Measurements from ENCODE around the gene OVOL2.
A peak's percentile ranks its signal among the peaks of the same experiment; 100 is the strongest.
"Not testable (repeated sequence)": the region's sequence is repeated elsewhere in the genome, so short reads cannot be mapped to it uniquely, and the experiment has no call there.

OVOL2 gene

DNA sequence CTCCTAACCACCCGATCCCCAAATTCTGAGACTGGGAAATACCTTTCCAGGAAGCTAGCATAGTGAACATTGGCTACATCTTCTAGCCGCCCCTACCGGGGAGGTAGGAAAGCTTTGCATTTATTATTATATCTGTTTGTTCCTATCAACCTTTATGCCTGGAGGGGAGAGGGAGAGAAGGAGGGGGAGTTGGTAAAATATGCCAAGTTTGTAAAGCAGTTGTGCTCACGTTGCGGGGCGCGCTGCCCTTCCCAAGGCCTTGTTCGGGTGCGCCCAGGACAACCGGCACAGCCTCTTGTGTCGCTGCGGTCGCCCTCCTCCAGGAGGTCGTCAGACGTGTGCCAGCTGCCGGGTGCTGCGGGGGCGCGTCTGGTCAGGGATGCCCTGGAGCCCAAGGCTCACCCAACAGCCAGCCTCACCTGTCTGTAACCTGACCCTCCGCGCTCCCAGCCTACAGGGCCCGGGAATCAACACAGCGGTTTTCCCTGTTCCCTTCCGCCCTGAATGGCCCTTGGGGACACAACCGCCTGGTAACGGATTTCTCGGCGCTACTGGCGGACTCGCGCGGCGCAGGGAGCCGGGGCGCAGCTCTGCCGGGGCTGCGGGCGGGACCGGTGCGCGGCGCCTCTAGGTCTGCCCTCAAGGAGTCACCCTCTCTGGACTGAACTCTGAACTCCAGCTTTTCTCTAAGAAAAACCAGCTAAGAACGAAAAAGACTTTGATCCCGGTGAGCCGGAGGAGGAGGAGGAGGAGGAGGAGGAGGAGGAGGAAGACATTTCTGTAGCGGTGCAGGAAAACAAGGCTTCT lies 1.1 kb upstream of the OVOL2 start:
- no peak for FAIRE-seq
- DNase-seq (ENCODE audit: insufficient read length, low spot score), result no peak

DNA sequence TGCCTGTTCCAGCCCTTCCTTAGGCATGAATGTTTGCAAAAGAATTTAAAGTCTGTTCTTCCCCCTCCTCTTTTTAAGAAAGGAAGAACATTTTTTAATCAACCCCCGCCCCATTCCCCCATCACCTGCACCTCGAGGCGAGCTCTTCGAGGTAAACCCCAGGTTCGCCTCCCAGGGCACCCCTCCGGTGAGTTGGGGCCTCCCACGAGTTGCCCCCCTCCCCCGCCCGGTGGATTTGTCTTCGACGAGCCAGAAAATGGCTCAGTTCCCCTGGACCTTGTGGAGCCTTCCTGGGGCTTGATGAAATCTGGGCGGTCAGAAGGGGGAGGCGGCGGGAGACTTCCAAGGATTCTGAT lies 256 bp upstream of the OVOL2 start:
- FAIRE-seq, result no peak

DNA sequence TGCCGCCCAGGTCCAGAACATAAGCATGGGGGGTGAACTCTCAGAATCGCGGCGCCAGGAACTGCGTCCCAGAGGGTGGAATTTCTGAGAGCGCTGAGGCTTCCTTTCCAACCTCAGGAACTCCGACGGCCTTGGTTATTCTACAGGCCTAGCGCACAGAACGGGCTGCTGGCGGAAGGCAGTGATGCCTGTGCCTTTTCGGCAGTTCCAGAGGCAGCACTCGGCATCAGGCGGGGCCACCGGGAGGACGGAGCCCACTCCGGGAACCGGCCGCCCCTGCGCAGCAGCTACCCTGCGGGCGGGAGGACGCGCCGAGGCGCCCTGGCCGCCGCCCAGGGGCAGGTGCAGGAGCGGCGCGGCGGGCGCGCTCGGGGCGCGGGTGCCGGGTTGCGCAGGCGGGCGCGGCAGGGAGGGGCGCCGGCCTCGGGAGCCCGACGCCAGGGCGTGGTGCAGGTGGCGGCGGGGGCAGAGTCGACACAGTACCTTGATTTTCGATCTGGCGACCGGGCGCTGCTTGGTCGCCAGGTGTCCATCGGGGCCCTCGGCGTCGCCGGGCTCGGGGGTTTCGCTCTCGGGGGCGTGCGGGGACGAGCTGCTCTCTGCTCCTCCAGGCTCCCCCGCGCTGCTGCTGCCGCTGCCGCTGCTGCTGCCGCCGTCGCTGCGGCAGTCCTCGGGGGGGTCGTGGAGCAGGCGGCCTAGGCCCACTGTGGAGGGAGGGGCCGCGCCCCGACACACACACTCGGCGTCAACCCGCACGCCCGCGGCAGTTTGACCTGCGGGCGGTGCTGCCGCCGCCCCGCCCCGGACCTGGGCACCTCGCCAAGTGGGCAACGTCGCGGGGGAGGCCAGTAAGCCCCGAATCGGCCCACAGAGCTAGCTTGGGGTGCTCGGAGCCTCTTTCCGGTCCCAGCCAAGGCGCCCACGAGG lies 1.3 kb downstream of the OVOL2 start:
- FAIRE-seq, result no peak
- DNase-seq (ENCODE audit: insufficient read length, low spot score), result peak; percentile 18

More for the DNA sequence above, 256 bp upstream of the OVOL2 start:
- no peak for DNase-seq (ENCODE audit: insufficient read length, low spot score)

DNA sequence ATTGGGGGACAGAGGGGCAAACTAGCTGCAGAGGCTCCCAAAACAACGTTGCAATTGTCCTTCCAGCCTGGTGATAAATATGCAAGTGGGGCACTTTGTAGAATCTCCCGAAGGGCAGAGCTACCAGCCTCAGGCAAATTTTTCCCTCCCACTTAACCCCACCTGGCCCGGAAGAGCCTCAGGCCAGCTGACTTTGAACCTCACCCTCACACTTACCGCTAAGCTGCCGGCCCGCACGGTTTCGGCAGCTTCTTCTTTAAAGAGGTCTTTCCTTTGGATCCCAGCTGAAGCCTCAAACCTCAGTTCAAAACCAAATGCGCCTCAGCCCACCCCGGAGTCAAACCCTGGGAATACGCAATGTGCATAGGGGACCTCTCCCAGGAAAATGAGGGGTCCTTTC lies 2.5 kb downstream of the OVOL2 start:
- peak; percentile 15 for DNase-seq (ENCODE audit: insufficient read length, low spot score)
- no peak for FAIRE-seq

DNA sequence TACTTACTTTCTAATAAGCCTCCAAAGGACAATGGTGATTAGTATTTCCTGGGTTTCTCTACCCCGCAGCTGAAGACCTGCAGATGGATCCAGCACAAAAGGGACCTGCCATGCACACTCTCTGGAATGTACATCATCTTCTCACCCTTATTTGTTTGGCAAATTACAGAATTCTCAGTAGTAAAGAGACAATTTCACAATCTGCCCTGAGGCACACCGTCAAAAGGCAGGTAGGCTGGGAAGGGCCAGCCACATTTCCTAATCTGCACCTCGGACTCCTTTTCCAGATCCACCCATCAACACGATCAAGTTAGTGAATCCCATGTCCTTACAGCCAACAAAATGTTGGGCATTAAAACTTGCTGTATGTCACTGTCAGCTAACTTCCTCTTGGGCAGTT lies 4.9 kb downstream of the OVOL2 start:
- DNase-seq (ENCODE audit: insufficient read length, low spot score) (no peak), FAIRE-seq (no peak)

DNA sequence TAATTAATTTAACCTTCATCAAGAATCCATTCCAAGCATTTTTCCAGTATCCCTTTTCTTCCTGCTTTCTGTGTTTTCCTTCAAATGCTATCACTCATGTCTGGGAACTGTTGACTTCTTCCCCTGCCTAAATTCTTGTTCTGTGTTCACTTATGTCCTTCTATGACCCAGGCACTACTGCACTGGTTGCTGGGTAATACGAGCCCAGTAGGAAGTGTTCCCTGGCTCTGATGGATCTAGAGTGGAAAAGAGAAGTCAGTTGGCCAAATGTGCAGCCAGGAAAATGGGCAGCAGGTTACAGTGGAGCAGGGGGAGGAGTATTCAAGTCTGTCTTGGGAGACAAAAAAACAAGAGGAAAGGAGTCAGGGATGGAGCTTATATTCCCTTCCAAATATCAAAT lies 7.1 kb downstream of the OVOL2 start:
- DNase-seq (ENCODE audit: insufficient read length, low spot score), result no peak
- no peak for FAIRE-seq

DNA sequence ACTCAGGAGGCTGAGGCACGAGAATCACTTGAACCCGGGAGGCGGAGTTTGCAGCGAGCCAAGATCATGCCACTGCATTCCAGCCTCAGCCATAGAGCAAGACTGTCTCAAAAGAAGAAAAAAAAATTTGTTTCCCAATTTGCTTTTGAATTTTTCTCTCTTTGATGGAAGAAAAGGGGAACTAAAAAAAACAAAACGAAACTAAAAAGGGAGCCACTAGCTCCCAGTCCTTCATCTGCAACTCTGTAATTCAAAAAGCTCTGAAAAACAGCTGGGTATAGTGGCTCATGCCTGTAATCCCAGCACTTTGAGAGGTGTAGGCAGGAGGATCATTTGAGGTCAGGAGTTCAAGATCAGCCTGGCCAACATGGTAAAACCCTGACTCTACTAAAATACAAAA lies 9.5 kb downstream of the OVOL2 start:
- DNase-seq (ENCODE audit: insufficient read length, low spot score), result no peak
- FAIRE-seq, result no peak

DNA sequence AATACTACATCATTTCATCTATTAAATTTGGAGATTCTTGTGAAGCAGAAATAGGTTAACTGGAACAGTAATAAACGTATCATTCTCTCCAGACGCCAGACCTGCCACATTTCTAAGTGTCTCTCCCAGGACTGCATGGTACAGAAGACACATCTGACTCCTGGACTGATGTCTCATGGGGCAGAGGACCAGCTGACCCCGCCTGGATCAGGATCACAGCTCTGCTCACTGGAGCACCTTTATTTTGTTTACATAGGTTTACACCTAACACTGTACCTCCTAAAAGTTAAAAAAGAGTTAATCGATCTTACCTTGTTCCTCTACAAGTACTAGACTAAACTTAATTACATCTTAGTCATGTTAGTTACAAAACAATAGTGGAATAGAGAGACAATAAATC lies 11.2 kb downstream of the OVOL2 start:
- FAIRE-seq, result no peak
- DNase-seq (ENCODE audit: insufficient read length, low spot score), result no peak

DNA sequence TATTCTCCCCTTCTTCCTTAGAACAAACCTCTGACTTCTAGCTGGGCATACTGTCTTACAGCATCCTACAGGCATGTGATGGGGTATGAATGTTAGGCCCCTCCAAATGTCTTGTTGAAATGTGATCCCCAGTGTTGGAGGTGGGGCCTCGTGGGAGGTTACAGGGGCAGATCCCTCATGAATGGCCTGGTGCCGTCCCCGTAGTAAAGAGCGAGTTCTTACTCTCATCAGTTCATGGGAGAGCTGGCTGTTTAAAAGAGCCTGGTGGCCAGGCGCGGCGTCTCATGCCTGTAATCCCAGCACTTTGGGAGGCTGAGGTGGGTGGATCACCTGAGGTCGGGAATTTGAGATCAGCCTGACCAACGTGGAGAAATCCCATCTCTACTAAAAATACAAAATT lies 15.5 kb downstream of the OVOL2 start:
- FAIRE-seq, result no peak
- no peak for DNase-seq (ENCODE audit: insufficient read length, low spot score)

DNA sequence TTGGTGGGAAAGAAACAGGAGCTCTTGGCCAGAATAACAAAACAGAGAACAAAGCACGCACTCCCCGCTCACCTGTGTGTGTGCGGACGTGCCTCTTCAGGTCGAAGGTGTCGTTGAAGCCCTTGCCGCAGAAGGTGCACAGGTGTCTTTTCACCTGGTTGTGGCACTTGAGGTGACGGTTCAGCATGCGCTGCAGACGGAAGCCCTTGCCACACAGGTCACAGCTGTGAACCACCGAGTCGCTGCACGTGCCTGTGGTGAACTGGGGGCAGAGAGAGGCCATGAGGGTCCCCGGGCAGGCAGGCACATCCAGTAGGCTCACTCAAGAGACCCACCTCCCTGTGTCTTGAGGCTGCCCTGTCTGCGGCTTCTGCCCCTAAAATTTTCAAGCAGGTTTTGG lies 16.3 kb downstream of the OVOL2 start:
- no peak for FAIRE-seq
- no peak for DNase-seq (ENCODE audit: insufficient read length, low spot score)

DNA sequence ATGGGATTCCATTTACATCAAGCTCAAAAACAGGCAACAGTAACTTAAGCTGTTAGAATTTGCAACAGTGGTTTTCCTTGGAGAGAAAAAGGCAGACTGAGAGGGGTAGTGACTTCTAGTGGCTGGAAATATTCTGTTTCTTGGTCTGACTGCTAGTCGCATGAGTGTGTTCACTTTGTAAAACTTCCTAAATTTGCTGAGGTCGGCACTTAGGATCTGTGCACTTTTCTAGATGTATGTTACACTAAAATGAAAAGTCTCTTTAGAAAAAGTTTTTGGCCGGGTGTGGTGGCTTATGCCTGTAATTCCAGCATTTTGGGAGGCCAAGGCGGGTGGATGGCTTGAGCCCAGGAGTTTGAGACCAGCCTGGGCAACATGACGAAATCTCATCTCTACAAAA lies 18.7 kb downstream of the OVOL2 start:
- DNase-seq (ENCODE audit: insufficient read length, low spot score) (no peak), FAIRE-seq (no peak)

DNA sequence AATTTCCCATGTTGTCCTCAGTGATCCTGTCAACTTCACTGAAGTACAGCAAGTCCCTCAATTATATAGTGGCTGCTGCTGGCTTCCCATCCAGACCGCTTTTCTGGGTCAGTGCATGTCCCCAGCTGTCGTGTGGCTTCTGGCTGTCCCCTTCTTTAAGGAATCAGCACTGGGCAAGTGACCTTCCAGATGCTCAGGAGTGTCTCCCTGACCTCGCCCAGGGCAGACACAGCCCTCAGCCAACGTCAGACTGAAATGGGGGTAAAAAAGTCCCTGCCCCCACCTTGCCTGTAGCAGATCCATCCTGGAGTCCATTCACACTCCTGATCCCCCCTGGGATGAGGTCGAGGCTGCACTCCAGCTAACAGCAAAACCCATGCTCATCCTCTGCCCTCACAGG lies 23.7 kb downstream of the OVOL2 start:
- no peak for FAIRE-seq

DNA sequence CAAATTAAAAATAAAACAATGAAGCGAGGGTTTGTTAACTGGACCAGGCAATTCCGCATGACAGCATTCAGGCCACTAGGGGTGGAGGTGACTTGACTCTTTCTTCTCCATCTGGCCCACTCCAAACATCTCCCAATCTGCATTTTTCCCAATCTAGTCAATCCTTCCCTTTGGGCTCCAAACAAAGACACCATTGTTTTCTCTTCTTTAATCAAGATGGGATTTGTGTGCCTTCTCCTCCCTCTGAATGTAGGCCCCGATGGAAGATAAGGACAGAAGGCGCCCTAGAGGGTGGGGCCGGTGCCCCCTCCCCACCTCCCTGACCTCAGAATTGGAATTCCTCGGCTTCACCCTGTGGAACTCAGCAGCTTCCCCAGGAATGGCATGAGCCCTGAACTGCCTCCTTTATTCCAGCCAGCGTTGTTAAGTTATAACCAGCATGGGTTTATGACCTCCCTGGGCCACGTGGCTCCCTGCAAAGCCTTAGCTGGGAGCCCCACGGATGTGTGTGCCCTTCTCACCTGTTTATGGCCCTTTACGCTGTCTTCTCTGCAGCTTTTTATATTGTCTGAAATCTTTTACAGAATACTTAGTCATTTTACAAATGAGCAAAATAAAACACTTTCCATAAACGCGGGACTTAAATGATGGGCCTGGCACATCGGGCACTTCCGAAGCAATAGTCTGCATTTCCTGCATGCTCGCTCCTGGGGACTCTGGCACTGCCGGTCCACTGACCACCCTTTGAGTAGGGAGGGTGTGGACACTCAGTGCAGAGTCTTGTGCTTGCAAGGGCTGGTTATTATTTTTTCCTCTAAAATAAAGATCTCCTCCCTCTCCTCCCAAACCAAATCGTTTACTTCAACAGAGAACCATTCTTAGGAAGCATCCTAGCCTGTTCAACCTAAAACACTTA lies 24.5 kb downstream of the OVOL2 start:
- FAIRE-seq (no peak), DNase-seq (ENCODE audit: insufficient read length, low spot score) (no peak)

More for the DNA sequence above, 23.7 kb downstream of the OVOL2 start:
- DNase-seq (ENCODE audit: insufficient read length, low spot score), result no peak

DNA sequence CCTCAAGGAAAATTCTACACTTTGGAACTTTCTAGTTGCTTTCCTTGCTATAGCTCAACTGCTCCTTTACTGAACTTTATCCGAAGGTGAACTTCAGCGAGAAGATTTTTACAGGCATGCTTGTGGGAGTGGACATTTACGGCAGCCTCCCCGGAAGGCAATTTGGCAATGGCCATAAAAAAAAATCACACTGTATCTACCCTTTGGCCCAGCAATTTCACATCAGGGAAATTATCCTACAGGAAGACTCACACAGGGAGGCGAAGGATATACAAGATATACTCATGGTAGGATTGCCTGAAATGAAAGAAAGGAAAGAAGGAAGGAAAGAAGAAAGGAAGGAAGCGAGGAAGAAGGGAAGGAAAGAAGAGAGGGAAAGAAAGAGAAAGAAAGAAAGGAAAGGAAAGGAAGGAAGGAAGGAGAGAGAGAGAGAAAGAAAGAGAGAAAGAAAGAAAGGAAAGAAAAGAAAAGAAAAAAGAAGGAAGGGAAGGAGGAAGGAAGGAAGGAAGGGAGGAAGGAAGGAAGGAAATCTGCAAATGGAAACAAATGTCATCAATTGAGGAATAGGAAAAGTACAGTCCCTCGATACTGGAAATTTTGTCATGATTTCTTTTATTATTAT lies 25.7 kb downstream of the OVOL2 start:
- DNase-seq (ENCODE audit: insufficient read length, low spot score) (no peak), FAIRE-seq (no peak)

DNA sequence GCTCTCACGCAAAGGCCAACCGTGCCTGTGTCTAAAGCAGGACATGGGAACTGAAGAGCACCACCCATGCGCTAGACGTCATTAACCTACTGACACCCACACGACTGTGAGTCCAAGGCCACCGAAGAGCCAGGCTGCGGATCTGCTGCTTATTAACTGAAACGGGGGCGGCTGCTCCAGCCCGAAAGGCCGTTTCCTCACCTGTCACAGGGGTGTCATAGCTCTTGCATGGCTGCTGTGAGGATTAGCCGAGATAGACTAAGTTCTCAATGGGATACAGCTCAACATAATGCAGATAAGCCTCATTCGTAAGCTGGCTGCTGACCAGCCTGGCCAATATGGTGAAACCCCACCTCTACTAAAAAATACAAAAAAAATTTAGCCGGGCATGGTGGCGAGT lies 26.7 kb downstream of the OVOL2 start:
- DNase-seq (ENCODE audit: insufficient read length, low spot score) (no peak), FAIRE-seq (no peak)

DNA sequence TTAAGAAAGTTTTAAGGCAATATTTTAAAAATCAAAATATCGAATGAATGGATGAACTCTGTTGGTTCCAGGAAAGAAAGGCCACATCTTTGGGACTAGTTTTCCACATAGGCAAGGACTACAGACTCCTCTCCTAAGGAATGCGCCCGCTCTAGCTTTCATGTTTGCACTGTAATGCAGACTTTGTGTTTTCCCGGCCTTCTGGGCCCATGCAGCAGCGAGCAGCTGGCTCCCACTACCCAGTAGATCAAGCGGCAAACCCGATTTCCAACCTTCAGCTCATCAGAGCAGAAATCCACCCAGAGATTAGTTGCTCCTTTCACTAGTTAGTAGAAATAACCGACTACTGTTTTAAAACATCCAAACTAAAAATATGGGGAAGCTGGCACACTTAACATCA lies 27.7 kb downstream of the OVOL2 start:
- DNase-seq (ENCODE audit: insufficient read length, low spot score) (no peak), FAIRE-seq (no peak)

DNA sequence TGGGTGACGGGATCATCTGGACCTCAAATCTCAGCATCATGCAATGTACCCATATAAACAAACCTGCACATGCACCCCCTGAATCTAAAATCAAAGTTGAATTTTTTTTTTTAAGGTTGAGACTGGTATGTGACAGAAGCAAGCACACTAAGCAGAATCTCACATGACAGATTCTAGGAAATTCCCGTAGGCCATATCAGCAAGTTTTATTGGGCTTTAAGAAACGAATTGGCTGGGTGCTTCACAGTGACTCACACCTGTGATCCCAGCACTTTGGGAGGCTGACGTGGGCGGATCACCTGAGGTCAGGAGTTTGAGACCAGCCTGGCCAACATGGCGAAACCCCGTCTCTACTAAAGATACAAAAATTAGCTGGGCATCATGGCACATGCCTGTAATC lies 30.7 kb downstream of the OVOL2 start:
- FAIRE-seq; DNase-seq (ENCODE audit: insufficient read length, low spot score): not testable (repeated sequence)

DNA sequence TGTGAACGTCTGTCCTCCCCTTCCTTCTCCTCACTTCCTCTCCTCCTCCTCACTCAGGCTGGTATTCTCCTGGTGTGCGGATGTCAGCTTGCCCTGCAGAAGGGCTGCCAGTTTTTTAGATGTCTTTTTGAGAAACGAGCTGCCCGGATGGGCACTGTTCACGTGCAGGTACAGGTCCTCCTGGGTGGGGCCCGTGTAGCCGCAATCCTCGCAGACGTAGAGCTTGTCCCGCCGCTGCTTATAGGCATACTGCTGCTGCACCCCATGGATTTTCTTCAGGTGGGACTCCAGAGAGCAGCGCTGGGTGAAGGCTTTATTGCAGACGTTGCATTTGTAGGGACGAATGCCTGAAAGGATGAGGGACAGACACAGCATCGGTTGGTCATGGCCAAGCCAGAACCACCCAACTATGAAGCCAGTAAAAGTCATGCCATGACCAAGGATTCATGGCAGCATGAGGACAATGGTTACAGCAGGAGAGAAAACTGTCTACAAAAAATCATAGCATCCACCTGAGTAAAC lies 33.0 kb downstream of the OVOL2 start:
- FAIRE-seq, result no peak
- no peak for DNase-seq (ENCODE audit: insufficient read length, low spot score)

DNA sequence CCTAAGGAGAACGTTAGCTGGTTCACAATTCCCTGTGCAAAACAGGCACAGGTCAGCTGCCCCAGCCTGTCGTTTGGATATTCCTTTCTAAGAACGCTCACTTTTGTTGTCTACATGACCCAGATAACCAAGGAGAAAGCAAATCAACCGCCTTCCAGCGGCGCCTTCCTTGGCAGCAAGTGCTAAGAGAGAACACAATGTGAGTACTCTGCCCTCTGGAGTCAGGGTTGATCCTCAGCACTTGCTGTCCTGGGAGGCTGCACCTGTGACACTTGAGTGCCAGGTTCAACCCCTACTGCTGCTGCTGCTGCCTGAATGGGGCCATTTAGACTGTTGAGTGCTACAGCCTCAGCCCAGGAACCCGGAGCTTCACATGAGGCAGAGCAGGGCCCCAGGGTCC lies 36.8 kb downstream of the OVOL2 start:
- no peak for FAIRE-seq
- DNase-seq (ENCODE audit: insufficient read length, low spot score), result no peak

DNA sequence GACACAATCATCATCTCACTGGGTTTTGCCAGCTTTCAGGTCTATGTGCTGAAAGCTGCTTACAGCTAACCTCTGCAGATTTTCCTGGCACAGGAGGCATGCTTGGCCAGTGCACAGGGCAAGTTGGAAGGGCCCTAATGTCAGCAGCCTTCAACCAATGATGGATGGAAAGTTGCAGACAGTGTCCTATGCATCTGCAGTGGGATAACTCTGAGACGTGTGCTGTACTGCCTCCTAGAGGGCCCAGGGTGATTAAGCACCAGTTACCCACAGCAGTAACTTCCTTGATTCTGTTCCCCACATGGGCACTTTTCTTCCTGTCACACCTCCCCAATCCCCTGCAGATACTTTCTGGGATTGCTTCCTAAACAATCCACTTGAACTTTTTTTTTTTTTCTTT lies 38.6 kb downstream of the OVOL2 start:
- FAIRE-seq, result no peak

More for the DNA sequence above, 38.6 kb downstream of the OVOL2 start:
- peak; percentile 40 for DNase-seq (ENCODE audit: insufficient read length, low spot score)
